Ishikawa (cell line): ENCODE results near the gene FNDC11.

Source experiments
- CEBPB ChIP-seq: IDR thresholded peaks from 2 replicates; pipeline ENCODE4 v1.6.1; 2012
- CREB1 ChIP-seq: IDR thresholded peaks from 2 replicates; pipeline ENCODE4 v1.6.1; 2012; ENCODE audit warnings: low read depth
- EGR1 ChIP-seq: IDR thresholded peaks from 2 replicates; pipeline ENCODE4 v1.6.1; 2012
- EP300 ChIP-seq: IDR thresholded peaks from 2 replicates; pipeline ENCODE4 v1.6.1; 2012; ENCODE audit warnings: borderline replicate concordance
- FOXM1 ChIP-seq: IDR thresholded peaks from 2 replicates; pipeline ENCODE4 v1.6.1; 2012; ENCODE audit warnings: low read depth, borderline replicate concordance
- MAX ChIP-seq: IDR thresholded peaks from 2 replicates; pipeline ENCODE4 v1.6.1; 2012
- NFIC ChIP-seq: IDR thresholded peaks from 2 replicates; pipeline ENCODE4 v1.6.1; 2012
- RAD21 ChIP-seq: IDR thresholded peaks from 2 replicates; pipeline ENCODE4 v1.6.1; 2012; ENCODE audit warnings: low read depth
- REST ChIP-seq: IDR thresholded peaks from 2 replicates; pipeline ENCODE4 v1.6.1; 2012; ENCODE audit warnings: low read depth, mild to moderate bottlenecking
- TAF1 ChIP-seq: IDR thresholded peaks from 2 replicates; pipeline ENCODE4 v1.6.1; 2012; ENCODE audit warnings: low read depth, mild to moderate bottlenecking
- TCF12 ChIP-seq: IDR thresholded peaks from 2 replicates; pipeline ENCODE4 v1.6.1; 2012; ENCODE audit warnings: low read depth
- TEAD4 ChIP-seq: IDR thresholded peaks from 2 replicates; pipeline ENCODE4 v1.6.1; 2012
- USF1 ChIP-seq: IDR thresholded peaks from 2 replicates; pipeline ENCODE4 v1.6.1; 2012
- YY1 ChIP-seq: IDR thresholded peaks from 2 replicates; pipeline ENCODE4 v1.6.1; 2012; ENCODE audit warnings: low read depth

The FNDC11 gene

GRCh38 chr20:63596423-63596822, 42.5 kb downstream of the FNDC11 start:
- TF ChIP-seq TAF1 (no peak), EP300 (no peak), FOXM1 (no peak), REST (no peak), NFIC (no peak), YY1 (no peak), CREB1 (no peak)

GRCh38 chr20:63597651-63598478, 43.9 kb downstream of the FNDC11 start:
- no peak for TF ChIP-seq TEAD4
- no peak for TF ChIP-seq EGR1
- TF ChIP-seq REST: no peak
- TF ChIP-seq TAF1: no peak
- TF ChIP-seq MAX: no peak
- TF ChIP-seq TCF12: no peak

GRCh38 chr20:63598479-63599395, 44.8 kb downstream of the FNDC11 start:
- TF ChIP-seq TCF12 (no peak), USF1 (no peak), MAX (no peak), CREB1 (no peak), EGR1 (no peak)

- TF ChIP-seq FOXM1: no peak
- TF ChIP-seq REST: no peak
- TF ChIP-seq MAX: no peak
- no peak for TF ChIP-seq RAD21
- no peak for TF ChIP-seq EP300
- no peak for TF ChIP-seq EGR1
- TF ChIP-seq YY1: no peak
- no peak for TF ChIP-seq TEAD4
- TF ChIP-seq TAF1: no peak
- TF ChIP-seq TCF12: no peak
- no peak for TF ChIP-seq NFIC
- no peak for TF ChIP-seq CEBPB
Observed at GRCh38 chr20:63599396-63600050, 45.6 kb downstream of the FNDC11 start.
